Activated T-cell treated with anti-CD3 and anti-CD28 coated beads, Interleukin-2, amount 50 U/mL, for 72 hours (primary cell): ENCODE results near the gene SRPRB. TPM values are rescaled to one million over a fixed set of nuclear protein-coding genes. Genes with fewer than 3 reads are reported as not detected.

Experiments used
- ATAC-seq, 2 donors: fragments of 150-1000 bp; cut with Tn5 transposase; replicated peaks in 1 of 2; 2 replicates each; pipeline ENCODE4 v1.10.0; 2021; ENCODE audit warnings: moderate library complexity in 2 of 2, mild to moderate bottlenecking in 1 of 2
- DNase-seq, 2 donors: peaks; one replicate each; pipeline ENCODE4 v3.0.0; 2021 to 2022; ENCODE audit warnings: mixed read lengths in 1 of 2
- H3K27ac Mint-ChIP-seq: one replicate; pipeline ENCODE4 v1.8.0; 2022; ENCODE audit warnings: mild to moderate bottlenecking, moderate library complexity, mixed read lengths
- H3K27me3 Mint-ChIP-seq: one replicate; pipeline ENCODE4 v1.8.0; 2022; ENCODE audit warnings: low read depth, mixed read lengths
- H3K36me3 Mint-ChIP-seq, 2 donors: one replicate each; pipeline ENCODE4 v1.8.0; 2022; ENCODE audit warnings: mixed read lengths in 2 of 2, mild to moderate bottlenecking in 1 of 2; ENCODE audit not compliant: insufficient read depth in 2 of 2
- H3K4me1 Mint-ChIP-seq: one replicate; pipeline ENCODE4 v1.8.0; 2022; ENCODE audit warnings: low read depth, mixed read lengths
- H3K4me3 Mint-ChIP-seq, 2 donors: one replicate each; pipeline ENCODE4 v1.8.0; 2022; ENCODE audit warnings: mild to moderate bottlenecking in 2 of 2, mixed read lengths in 2 of 2, moderate library complexity in 2 of 2
- H3K9me3 Mint-ChIP-seq, 2 donors: one replicate each; pipeline ENCODE4 v1.8.0; 2022; ENCODE audit warnings: mixed read lengths in 2 of 2
- total RNA-seq, 2 donors: library from RNA; stranded (reverse); gene quantifications; one replicate each; pipeline ENCODE4 v1.2.3, GENCODE V29; 2022

The SRPRB gene
- 100 to 1,000 TPM in 1 of 2 donors, 10 to 100 TPM in 1; 83.2 to 100 TPM for total RNA-seq

GRCh38 chr3:133805702-133806475 is at the start of gene SRPRB:
Gene SRPRB, plus strand, starts transcription at chr3:133805815. Its CDS starts 34 bp downstream, at chr3:133805849.
- DNase-seq (peak; percentile 96 to 97), ATAC-seq (peak; percentile 97 to 98)
- H3K4me3 Mint-ChIP-seq, result peak within 1 kb of the TSS; percentile 91 to 96
- peaks cover 18% of the 10 kb centered on the region for H3K27me3 Mint-ChIP-seq
- H3K9me3 Mint-ChIP-seq, result no peaks in the 10 kb centered on the region
- H3K36me3 Mint-ChIP-seq, result peaks cover 0 to 18% of the 10 kb centered on the region in 2 donors
- peaks cover 40% of the 10 kb centered on the region for H3K4me1 Mint-ChIP-seq
- peak within 1 kb of the TSS; percentile 95 for H3K27ac Mint-ChIP-seq

GRCh38 chr3:133756716-133757694 is 48.6 kb upstream of the SRPRB start:
- peaks cover 23% of the 10 kb centered on the region for H3K27me3 Mint-ChIP-seq
- DNase-seq, result no peak
- no peaks in the 10 kb centered on the region for H3K36me3 Mint-ChIP-seq
- H3K4me3 Mint-ChIP-seq, result no peak overlapping the region
- ATAC-seq, result no peak
- no peaks in the 10 kb centered on the region for H3K9me3 Mint-ChIP-seq
- no peak overlapping the region for H3K27ac Mint-ChIP-seq
- no peaks in the 10 kb centered on the region for H3K4me1 Mint-ChIP-seq

- no peaks in the 10 kb centered on the region for H3K4me1 Mint-ChIP-seq
- H3K27me3 Mint-ChIP-seq, result peaks cover 31% of the 10 kb centered on the region
- no peaks in the 10 kb centered on the region for H3K36me3 Mint-ChIP-seq
- DNase-seq, result peak in 1 of 2 donors; percentile 15
- peak; percentile 68 to 88 for ATAC-seq
- peak overlapping the region in 1 of 2 donors; percentile 20 for H3K4me3 Mint-ChIP-seq
- H3K9me3 Mint-ChIP-seq, result no peaks in the 10 kb centered on the region
- peak overlapping the region; percentile 65 for H3K27ac Mint-ChIP-seq
Observed at GRCh38 chr3:133757701-133758567, 47.7 kb upstream of the SRPRB start.

GRCh38 chr3:133758568-133758928 is 47.1 kb upstream of the SRPRB start:
- H3K9me3 Mint-ChIP-seq, result no peaks in the 10 kb centered on the region
- ATAC-seq (no peak), DNase-seq (no peak)
- H3K27ac Mint-ChIP-seq, result peak overlapping the region; percentile 65
- no peak overlapping the region for H3K4me3 Mint-ChIP-seq
- H3K27me3 Mint-ChIP-seq, result peaks cover 33% of the 10 kb centered on the region
- H3K4me1 Mint-ChIP-seq, result no peaks in the 10 kb centered on the region
- H3K36me3 Mint-ChIP-seq, result no peaks in the 10 kb centered on the region

- no peak for ATAC-seq
- no peak overlapping the region for H3K4me3 Mint-ChIP-seq
- no peaks in the 10 kb centered on the region for H3K9me3 Mint-ChIP-seq
Observed at GRCh38 chr3:133758964-133759739, 46.5 kb upstream of the SRPRB start.

GRCh38 chr3:133759740-133760305 is 45.8 kb upstream of the SRPRB start:
- Mint-ChIP-seq H3K27me3 (peaks cover 39% of the 10 kb centered on the region), H3K27ac (no peak overlapping the region), H3K9me3 (no peaks in the 10 kb centered on the region), H3K36me3 (no peaks in the 10 kb centered on the region), H3K4me1 (no peaks in the 10 kb centered on the region), H3K4me3 (no peak overlapping the region)
- no peak for DNase-seq
- ATAC-seq, result no peak

More at GRCh38 chr3:133758964-133759739, 46.5 kb upstream of the SRPRB start:
- Mint-ChIP-seq H3K36me3 (no peaks in the 10 kb centered on the region), H3K4me1 (no peaks in the 10 kb centered on the region), H3K27me3 (peaks cover 39% of the 10 kb centered on the region), H3K27ac (no peak overlapping the region)
- DNase-seq, result no peak

GRCh38 chr3:133760916-133761315 is 44.7 kb upstream of the SRPRB start:
- no peak for DNase-seq
- Mint-ChIP-seq H3K4me3 (no peak overlapping the region), H3K36me3 (no peaks in the 10 kb centered on the region), H3K9me3 (no peaks in the 10 kb centered on the region), H3K27me3 (peaks cover 42% of the 10 kb centered on the region), H3K4me1 (no peaks in the 10 kb centered on the region), H3K27ac (no peak overlapping the region)
- ATAC-seq, result no peak

GRCh38 chr3:133761605-133762484 is 43.8 kb upstream of the SRPRB start:
- Mint-ChIP-seq H3K4me1 (no peaks in the 10 kb centered on the region), H3K4me3 (no peak overlapping the region), H3K9me3 (no peaks in the 10 kb centered on the region), H3K27ac (no peak overlapping the region), H3K36me3 (no peaks in the 10 kb centered on the region), H3K27me3 (peaks cover 50% of the 10 kb centered on the region)
- ATAC-seq (no peak), DNase-seq (no peak)

GRCh38 chr3:133762539-133762938 is 43.1 kb upstream of the SRPRB start:
- no peak overlapping the region for H3K27ac Mint-ChIP-seq
- H3K27me3 Mint-ChIP-seq, result peaks cover 50% of the 10 kb centered on the region
- no peaks in the 10 kb centered on the region for H3K36me3 Mint-ChIP-seq
- DNase-seq, result no peak
- H3K4me1 Mint-ChIP-seq, result no peaks in the 10 kb centered on the region
- H3K9me3 Mint-ChIP-seq, result no peaks in the 10 kb centered on the region
- H3K4me3 Mint-ChIP-seq, result no peak overlapping the region
- no peak for ATAC-seq

GRCh38 chr3:133763797-133764683 is 41.6 kb upstream of the SRPRB start:
- no peak for ATAC-seq

More at GRCh38 chr3:133763797-133764683, 41.6 kb upstream of the SRPRB start:
- no peak for DNase-seq
- no peak overlapping the region for H3K27ac Mint-ChIP-seq
- H3K9me3 Mint-ChIP-seq, result no peaks in the 10 kb centered on the region
- H3K36me3 Mint-ChIP-seq, result no peaks in the 10 kb centered on the region
- peaks cover 44% of the 10 kb centered on the region for H3K27me3 Mint-ChIP-seq
- H3K4me3 Mint-ChIP-seq, result no peak overlapping the region
- H3K4me1 Mint-ChIP-seq, result no peaks in the 10 kb centered on the region
